ENCODE measurements around the gene MYBPC1.

DNA sequence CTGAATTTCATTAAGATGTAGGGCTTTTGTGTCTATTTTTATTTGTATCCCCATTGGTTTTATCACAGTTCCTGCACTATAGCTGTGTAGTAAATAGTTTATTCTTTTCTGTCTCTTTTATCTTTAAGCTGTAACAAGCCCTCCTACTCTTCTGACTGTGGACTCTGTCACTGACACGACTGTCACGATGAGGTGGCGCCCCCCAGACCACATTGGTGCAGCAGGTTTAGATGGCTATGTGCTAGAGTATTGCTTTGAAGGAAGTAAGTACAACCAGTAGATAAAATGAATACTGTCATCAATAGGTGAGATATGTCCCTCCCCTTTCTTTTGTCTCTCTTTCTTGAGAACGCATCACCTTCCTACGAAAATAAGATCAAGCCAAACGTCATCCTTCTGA, 68.5 kb downstream of the MYBPC1 start:
- TF ChIP-seq, protein P1, sequence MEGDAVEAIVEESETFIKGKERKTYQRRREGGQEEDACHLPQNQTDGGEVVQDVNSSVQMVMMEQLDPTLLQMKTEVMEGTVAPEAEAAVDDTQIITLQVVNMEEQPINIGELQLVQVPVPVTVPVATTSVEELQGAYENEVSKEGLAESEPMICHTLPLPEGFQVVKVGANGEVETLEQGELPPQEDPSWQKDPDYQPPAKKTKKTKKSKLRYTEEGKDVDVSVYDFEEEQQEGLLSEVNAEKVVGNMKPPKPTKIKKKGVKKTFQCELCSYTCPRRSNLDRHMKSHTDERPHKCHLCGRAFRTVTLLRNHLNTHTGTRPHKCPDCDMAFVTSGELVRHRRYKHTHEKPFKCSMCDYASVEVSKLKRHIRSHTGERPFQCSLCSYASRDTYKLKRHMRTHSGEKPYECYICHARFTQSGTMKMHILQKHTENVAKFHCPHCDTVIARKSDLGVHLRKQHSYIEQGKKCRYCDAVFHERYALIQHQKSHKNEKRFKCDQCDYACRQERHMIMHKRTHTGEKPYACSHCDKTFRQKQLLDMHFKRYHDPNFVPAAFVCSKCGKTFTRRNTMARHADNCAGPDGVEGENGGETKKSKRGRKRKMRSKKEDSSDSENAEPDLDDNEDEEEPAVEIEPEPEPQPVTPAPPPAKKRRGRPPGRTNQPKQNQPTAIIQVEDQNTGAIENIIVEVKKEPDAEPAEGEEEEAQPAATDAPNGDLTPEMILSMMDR (conservative IDR thresholded peaks at IDR 0.05; ENCODE audit: low read depth, low read length) = no peak
- no peak for TF ChIP-seq EZH2 (IDR thresholded peaks at IDR 0.05; ENCODE audit: low read length, unreplicated experiment)
